ENCODE data around the gene EYA2.

GRCh38 chr20:47070176-47070575, 175.5 kb downstream of the EYA2 start:
- TF ChIP-seq CTCF (conservative IDR thresholded peaks at IDR 0.05; ENCODE audit: low read depth, low read length), result no peak
- TF ChIP-seq EZH2 (IDR thresholded peaks at IDR 0.05; ENCODE audit: borderline replicate concordance, low read depth, low read length, poor library complexity, severe bottlenecking), result no peak

All from A673 (cell line).